EH (cell line): ENCODE measurements around the gene MYL2.
A peak's percentile ranks its signal among the peaks of the same experiment; 100 is the strongest.

ENCODE experiments used
- DNase-seq: peaks from one replicate; pipeline ENCODE4 v3.0.0-alpha.2; 2015; ENCODE audit warnings: low read depth

Gene MYL2

DNA sequence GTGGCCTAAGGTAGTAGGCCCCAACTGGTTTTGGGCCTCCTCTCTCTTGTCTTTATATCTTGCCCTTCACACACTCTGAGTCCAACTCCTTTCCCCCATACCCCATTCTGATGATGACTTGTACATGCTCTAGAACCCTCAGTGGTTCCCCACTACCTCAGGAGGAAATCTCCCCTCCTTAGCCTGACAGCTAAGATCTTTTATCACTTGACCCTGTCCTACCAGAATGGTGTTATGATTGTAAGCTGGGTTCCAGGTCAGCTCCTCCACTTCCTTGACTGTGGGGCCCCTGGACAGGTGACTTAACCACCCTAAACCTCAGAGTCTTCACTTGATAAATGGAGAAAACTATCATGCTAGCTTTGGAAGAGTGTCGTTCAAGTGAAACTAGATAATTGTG lies 9.4 kb upstream of the MYL2 start:
- DNase-seq, result no peak

DNA sequence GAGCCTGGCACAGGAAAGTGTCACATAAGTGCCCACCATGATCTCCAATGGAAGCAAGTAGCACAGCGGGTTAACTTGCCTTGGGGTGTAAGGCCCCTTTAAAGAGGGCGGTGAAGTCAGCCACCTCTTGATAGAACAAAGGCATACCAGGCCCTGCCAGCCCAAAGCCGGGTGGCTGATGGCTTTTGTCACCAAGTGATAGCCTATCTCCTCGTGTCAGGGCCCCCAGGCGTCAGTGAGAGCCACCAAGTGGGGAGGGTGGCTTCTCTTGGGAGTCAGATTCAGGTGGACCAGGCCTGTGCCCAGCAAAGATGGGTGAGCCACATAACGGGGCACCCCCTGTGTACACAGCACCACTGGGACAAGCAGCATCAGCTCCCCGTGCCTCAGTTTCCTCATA lies 8.3 kb upstream of the MYL2 start:
- no peak for DNase-seq

DNA sequence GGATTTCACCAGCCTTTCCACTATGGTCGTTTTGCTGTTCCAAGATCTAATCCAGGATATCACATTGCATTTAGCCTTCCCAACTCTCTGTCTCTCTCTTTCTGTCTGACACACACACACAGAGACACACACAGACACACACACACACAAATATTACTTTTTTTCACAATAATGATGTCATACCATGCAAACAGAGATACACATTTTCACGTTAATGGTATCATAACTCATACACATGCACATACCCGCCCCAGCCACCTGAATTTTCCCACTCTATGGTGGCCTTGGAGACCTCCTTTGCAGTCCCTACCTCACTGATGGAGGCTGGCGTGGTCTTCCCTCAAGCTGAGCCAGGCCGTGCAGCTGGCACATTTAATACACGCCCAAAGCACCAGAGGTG lies 7.2 kb upstream of the MYL2 start:
- DNase-seq, result no peak

DNA sequence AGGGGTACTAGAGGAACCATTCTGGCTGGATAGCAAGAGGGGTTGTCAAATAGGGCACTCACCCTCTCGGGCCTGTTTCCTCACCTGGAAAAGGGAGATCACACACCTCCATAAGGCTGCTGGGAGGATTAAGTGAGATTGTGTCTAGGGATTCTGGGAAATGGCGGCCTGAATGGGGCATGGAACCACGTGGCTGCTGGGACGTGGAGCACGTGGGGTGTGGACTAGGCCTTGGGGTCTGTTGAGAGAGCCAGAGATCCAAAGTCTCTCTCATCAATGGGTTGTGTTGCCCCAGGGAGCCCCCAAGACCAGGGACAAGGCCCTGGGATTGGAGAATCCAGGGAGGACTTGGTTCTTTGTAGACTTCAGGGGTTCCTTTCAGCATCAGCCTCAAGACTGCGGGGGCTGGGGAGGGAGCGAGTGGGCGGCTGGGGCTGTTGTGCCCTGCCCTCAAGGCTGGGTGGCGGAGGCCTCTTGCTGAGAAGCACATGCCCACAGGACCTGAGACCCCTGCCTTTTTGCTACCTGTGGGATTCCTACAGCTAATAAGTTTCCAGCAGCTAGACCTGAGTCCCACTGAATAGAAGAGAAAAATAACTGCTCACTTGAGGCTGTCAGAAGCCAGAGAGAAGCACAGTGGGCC lies 3.4 kb upstream of the MYL2 start:
- no peak for DNase-seq

DNA sequence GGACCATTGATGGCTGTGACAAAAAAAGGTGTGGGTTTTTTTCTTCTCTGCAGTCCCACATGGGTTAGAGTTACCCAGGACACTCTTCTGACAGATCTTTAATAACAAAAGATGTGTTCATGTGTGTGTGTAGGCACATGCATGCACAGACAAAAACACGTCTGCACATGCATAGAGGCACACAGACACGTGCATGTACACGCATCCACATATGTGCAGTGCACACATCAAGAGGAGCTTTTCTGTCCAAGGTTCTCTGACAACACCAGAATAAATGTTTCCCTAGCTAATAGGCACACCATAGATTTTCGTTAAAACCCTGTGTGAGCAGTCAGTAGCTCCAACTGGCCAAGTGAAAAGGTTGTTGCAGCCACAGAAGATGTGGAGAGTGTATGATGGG lies 2.8 kb upstream of the MYL2 start:
- no peak for DNase-seq

DNA sequence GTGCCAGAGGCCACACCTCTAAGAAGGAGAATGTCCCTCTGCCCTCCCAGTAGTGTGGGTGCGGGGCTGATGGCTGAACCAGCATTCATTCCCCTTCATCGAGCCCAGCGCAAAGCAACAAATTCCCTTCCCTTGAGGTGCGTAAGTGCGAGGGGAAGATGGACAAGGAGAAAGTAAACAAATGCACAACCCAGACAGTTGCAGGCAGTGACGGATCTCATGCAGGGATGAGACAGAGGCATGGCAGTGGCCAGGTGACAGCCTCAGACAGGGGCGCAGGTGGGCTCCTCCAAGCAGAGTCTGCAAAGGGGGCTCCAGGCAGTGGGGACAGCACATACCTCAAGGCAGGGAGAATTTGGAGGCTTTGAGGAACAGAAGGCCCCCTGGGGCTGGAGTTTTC lies 2.3 kb upstream of the MYL2 start:
- DNase-seq, result no peak

DNA sequence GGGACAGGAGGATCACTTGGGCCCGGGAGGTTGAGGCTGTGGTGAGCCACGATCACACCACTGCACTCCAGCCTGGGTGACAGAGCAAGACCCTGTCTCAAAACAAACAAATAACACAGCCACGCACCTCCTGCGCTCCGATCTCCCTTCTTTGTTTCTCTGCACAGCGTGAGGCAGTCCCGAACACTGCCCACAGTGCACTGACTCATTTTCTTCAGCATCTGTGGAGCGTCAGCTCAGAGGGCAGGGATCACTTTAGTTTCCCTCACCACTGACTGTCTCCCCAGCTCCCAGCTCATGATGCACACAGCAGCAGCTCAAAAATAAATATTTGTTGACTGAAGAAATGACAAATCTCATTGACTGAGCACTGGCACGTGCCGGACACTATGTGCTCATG lies 883 bp upstream of the MYL2 start:
- DNase-seq, result peak; percentile 3

DNA sequence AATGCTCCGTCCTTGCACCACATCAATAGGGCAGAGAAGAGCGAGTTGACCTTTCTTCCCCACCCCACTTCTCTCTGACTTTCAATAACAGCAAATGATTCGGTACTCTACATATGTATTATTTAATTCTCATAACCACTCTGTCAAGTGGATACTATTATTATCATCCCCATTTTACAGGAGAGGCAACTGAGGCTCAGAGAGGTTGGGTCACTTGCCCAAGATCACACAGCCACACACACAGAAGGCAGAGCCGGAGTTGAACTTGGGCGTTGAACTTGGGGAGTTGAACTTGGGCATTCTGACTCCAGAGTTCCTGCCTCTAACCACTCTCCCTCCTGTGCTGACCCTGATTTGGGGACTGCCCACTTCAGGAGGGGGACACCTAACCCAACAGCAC lies 659 bp downstream of the MYL2 start:
- no peak for DNase-seq

DNA sequence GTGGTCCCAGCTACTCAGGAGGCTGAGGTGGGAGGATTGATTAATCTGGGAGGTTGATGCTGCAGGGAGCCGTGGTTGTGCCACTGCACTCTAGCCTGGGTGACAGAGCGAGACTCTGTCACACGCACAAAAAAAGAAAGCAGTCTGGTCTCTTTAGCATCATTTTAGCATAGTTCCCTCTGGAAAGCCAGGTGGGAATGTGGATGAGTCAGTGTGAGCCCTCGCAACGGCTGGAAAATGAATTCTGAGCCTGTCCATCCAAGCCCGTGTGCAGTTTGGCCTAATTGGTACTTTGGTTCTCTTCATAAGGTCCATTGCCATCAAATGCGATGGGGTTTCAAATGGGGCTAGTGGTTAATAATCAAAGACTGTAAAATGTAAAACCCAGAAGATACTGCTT lies 2.4 kb downstream of the MYL2 start:
- no peak for DNase-seq

DNA sequence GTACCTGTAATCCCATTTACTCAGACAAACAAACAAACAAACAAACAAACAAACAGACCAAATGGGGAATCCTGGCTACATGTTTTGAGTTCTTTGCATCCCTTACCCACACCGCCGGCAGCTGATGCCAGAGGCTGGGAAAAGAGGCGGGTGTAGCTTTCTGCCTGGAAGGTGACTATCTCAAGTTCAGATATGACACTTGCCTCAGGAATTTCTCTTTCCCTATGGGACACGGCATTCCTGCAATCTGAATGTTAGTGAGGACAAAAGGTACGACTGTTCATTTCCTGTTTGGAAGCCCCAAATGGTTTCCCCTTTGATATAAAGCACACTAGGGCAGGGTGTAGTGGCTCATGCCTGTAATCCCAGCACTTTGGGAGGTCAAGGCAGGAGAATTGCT lies 2.9 kb downstream of the MYL2 start:
- peak; percentile 42 for DNase-seq

DNA sequence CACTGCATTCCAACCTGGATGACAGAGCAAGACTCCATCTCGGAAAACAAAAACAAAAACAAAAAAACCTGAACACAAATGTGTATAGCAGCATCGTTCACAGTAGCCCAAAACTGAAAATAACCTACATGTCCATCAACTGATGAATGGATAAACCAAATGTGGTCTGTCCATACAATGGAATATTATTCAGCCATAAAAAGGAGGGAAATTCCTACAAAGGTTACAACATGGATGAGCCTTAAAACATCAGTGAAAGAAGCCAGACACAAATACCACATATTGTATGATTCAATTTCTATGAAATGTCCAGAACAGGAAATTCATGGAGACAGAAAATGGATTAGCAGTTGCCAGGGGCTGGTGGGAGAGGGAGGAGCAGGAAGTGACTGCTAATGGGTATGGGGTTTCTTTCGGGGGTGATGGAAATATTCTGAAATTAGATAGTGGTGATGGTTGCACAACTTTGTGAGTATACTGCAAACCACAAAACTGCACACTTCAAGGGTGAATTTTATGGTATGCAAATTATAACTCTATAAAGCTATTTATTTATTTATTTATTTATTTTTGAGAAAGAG lies 4.0 kb downstream of the MYL2 start:
- DNase-seq, result peak; percentile 3

DNA sequence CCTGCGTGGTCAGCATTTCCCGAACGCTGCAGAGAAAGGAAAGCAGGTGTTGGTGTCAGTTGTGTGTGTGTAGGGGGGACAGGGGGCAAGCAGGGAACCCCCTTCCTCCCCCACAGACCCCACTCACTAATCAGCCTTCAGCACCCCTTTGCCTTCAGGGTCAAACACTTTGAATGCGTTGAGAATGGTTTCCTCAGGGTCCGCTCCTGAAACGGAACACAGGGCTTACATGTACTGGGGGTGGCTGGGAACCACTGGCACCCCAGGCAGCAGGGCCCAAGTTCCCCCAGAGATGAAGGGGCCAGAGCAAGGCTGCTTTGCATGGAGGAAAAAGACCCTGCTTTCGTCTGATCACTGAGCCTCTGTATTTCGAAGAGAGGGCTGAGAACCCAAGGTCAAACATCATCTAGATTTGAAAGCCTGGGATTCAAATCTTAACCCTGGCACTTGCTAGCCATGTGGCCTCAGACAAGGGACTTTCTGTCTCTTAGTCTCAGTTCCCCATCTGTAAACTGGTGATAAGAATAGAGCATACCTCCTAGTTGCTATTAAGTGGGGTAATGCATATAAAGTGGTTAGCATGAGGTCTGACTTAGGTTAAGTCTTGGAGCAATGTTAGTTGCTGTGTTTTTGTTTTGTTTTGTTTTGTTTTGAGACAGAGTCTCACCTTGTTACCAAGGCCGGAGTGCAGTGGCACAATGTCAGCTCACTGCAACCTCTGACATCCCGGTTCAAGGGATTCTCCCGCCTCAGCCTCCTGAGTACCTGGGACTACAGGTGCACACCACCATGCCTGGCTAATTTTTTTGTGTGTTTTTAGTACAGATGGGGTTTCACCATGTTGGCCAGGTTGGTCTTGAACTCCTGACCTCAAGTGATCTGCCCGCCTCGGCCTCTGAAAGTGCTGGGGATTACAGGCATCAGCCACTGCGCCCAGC lies 7.0 kb downstream of the MYL2 start:
- DNase-seq, result no peak

DNA sequence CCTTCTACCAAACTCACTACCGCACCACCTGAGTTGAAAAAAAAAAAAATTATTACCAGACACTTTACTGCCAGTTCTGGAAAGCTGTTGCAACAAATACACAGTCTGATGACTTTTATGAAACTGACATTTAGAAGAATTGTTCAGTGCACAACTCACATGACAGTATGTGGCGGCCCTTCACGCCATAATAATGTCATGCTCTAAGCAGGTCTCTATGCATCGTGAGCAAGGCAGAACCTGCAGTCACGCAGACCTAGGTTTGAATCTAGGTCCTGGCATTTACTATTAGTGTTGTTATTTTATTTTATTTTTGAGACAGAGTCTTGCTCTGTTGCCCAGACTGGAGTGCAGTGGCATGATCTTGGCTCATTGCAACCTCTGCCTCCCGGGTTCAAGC lies 8.1 kb downstream of the MYL2 start:
- no peak for DNase-seq

DNA sequence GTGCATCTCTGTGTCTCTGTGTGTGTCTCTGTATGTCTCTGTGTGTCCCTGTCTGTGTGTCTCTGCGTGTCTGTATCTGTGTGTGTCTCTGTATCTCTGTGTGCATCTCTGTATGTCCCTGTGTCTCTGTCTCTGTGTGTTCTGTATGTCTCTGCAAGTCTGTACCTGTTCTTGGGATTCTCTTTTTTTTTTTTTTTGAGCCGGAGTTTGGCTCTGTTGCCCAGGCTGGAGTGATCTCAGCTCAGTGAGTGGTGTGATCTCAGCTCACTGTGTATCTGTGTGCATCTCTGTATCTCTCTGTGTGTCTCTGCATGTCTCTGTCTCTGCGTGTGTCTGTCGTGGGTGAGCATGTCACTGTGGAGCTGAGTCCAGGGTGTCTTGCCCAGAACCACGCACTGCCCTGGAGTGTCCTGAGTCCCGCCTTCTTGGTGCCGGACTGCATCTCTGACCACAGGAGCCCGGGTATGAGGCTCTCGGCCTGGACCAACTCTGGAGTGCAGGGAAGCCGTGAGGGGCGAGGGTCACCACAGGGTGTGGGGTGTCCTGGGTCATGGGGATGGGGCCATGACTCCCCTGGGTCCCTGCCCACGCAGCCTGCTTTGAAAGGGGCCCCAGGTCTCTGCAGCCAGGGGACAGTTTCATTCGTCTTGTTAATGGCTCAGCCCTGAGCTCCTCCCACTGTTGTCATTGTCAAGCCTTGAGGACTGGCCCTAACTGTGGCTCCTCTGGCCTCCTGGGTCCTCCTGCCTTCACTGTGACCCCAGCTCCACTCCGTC lies 11.8 kb downstream of the MYL2 start:
- DNase-seq, result no peak

DNA sequence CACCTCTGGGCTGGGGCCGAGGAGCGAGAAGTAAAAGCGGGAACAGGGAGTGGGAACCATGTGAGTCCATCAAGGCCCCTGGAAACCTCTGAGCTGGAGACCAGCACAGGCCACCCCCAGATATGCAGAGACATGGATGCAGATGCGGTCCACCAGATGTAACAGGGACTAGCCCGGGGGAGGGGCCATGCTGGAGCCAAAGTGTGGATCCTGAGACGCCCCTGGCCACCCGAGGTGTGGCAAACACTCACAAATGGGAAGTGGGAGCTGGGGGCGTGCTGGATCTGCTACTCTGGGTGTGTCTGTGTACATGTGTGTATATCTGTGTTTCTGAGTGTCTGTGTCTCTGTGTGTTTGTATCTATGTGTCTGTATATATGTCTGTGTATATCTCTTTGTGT lies 12.8 kb downstream of the MYL2 start:
- no peak for DNase-seq

DNA sequence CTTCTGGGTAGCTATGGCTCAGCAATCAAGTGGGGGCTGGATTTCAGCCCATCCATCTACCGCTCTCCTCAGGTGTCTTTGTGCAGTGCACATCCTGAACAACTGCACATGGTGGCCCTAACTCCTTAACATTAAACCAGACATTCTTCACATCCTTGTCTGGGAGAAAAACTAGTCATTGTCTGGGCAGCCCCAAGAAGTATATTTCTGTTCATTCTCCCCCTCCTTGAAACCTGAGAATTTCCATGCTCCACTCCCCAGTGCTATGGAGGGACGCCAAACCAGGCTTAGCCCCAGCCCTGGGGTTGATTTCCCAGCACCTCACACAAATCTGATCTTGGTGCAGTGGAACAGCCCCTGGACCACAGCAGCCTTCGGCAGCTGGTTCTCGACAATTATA lies 13.4 kb downstream of the MYL2 start:
- peak; percentile 23 for DNase-seq

DNA sequence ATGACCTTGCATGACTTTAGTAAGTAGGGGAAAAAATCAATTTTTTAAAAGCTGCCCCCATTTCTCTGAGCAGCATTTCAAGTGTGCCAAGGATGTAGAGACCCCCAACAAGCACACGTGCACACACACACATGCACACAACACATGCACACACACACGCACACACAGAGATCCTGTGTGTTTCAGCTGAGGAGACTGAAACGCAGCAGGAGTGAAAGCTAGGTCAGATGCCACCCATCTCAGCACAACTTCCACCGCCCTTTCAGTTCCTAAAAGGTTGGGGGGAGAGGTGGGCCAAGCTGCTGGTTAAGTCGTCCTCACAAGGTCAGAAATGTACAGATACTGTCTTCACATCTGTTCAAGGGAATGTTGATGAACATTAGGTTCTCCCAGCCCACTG lies 13.9 kb downstream of the MYL2 start:
- DNase-seq, result no peak

DNA sequence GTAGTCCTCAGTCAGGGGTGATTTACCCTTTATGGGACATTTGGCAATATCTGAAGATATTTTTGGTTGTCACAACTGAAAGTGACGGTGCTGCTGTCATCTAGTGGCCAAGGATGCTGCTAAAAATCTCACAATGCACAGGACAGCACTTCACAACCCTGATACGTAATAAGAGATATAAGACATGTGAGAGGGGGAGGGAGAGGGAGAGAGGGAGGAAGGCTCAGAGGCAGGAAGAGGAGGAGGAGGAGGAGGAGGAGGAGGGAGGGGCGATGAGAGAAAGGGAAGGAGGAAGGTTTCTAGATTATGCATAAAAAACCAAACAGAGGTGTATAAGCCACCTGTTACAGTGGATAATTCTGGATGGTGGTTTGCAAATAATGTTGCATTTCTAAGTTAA lies 14.3 kb downstream of the MYL2 start:
- DNase-seq, result no peak

DNA sequence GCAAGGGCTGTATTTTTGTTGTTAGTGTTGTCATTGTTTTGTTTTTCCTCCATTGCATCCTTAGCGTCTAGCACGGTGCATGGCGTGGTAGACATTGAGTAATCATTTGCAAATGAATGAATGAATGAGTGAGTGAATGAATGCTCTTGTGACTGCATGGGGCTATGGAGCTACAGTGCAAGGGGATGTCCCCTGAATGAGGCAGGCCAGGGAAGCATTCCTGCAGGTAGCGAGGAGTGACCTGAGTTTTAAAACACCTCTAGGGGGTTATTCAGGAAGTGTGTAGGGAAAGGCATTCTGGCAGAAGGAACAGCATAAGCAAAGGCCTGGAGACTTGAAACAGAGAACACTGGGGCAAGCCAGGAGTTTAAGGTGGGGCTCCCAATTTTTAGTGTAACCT lies 16.9 kb downstream of the MYL2 start:
- DNase-seq, result no peak

DNA sequence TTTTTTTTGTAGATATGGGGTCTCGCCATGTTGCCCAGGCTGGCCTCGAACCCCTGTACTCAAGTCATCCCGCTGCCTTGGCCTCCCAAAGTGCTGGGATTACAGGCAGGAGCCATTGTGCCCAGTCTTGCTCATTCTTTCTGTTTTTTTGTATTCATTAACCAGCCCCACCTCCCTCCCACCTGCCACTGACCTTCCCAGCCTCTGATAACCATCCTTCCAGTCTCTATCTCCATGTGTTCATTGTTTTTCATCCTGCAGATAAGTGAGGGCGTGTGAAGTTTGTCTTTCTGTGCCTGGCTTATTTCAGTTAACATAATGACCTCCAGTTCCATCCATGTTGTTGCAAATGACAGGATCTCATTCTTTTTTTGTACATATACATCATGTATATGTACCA lies 19.0 kb downstream of the MYL2 start:
- no peak for DNase-seq

DNA sequence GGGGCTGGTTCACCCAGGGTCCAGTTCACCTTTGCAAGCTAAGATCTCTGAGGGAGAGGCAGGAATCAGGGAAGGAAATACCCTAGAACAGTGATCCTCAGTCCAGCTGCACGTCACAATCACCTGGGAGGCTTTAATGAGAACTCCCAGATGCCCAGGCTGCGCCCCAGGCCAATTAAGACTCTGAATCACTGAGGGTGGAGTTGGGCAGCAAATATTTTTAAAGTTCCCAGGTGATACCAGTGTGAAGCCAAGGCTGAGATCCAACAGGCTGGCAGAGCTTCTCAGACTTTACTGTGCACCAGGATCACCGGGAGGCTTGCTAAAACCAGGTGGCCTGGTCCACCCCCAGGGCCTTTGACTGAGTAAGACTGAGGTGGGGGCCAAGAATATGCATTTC lies 23.8 kb downstream of the MYL2 start:
- no peak for DNase-seq

DNA sequence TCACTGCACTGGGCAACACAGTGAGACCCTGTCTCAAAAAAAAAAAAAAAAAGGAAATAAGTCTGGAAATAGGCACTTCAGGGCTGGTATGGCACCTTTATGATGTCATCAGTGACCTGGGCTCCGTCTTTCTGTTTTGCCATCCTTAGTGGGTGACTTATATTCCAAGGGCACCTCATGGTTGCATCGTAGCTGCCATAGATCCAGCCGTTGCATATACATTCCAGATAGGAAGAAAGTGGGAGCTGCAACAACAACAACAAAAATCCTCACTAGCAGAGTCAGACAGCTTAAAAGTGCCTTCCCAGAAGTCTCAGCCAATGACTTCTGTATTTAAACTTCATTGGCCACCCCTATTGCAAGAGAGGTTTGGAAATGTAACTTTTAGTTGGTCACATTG lies 26.4 kb downstream of the MYL2 start:
- no peak for DNase-seq

DNA sequence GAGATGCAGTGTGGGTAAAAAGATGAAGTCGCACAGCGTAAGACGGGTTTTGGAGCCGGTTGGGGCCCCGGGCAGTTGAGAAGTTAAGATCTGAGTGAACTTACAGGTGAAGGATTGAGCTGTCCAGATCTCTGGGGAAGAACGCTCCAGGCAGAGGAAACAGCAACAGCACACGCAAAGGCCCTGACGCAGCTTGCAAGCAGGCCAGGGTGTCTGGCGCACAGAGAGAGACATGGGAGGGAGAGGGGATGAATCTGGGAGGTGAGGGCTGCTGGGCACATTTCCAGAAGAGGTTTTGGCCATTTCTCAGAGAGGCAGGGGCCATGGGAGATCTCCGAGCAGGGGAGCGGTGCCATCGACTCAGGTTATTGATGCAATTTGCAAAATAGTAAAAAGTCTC lies 31.0 kb downstream of the MYL2 start:
- DNase-seq, result no peak
